ENCODE measurements around the gene SLC1A2.

The SLC1A2 gene

DNA sequence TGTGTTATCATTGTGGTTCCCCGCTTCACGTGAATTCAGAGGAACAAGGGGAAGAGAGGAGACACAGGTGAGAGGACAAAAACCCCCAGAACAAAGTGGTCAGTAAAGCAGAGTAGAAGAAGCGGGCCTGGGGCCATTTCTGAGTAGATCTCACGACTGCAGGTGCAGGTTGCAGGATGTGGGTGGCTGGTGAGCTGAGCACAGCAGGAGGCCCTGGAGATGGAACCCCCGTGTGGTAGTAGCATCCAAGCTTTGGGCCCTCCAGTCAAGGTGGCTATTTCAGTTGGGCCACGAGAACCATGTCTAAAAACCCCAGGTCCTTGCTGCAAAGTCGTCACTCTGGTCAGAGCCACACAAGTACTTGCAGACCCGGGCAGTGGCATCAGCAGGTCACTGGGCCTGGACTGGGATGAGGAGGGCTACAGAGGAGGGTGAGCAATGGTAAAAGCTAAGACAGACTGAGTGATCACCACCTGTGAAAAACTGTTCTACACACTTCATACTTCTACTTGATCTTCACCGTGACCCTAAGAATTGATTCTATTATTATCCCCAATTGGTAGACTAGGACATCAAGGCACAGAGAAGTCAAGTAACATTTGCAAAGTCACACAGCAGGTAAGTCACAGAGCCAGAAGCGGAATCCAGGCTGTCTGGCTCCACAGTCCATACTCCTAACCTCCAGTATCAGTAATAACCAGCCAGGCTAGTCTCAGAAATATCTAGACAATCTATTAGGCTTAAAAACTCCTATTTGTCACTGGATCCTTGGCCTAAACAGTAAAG is 43.8 kb downstream of the SLC1A2 start:
- DNase-seq = no peak

DNA sequence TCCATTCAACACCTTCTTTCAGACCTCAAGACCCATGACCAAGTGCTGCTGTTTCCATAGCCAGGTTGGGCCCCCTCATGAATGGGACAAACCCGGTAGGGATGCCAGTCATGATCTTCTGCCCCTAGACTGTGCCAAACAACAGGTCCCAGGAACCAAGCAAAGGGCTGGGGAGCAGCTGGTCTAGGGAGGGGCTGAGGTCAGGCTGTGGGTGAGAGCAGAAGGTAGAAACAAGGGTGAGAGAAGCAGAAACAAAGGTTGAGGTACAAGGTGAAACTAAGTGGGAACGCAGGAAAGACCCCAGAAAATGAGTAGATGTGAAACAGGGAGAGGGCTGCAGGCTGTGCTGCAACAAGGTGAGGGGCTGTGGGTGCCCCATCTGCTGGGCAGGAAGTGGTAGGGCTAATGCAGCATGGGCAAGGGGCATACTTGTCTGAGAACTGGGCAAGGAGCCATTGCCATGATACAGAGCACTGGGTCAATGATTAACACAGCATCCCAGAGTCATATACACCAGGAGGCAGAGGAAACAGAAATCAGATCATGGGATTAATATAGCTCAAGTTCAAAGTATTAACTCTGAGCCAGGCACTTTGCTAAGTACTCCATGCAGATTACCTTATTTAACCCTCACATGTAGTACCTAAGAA is 45.9 kb downstream of the SLC1A2 start:
- DNase-seq = no peak

DNA sequence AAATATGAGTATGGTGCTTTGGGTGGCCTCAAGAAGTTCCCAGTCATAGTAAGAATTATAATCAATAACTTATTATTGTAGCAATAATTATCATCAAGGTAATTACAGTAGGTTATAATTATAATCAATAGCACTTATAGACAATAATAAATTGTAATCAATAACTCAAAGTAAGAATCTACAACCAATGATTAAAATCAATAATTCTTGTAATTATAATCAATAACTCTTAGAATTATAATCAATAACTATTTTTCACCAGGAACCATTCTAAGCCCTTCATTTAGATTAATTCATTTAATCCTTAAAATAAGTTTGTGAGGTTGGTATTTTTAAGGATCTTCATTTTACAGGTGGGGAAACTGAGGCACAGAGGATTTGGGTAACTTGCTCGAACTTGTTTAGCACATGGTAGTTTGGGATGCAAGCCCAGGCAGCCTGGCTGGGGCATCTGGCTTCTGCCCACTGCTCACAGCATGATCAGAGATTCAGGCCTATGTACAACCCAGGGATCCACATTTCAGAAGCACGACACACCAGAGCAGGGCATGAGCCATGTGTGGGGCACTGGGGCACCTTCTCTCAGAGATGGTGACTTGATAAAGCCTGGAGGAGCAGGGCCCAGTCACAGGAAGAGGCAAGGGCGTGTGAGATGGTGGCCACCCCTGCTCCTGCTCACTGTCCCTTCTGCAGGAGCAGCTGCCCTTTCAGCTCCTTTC is 46.6 kb downstream of the SLC1A2 start:
- no peak for DNase-seq

DNA sequence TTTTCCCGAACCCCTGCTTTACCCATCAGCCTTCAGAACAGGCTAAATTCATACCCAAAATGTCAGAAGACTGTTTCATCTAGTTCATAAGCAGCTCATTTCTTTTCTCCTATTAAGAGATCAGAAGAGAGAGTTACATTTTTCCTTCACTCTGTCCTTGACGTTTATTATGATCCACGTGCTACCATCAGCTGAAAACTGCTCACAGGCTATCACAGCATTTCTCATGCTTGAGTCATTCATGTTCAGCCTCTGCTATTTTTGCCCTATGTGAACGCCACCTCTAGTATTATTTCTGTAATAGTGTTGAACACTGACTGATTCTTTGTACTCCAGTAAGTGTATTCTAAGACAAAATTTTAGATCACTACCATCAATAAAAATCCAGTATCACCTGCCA is 51.9 kb downstream of the SLC1A2 start:
- no peak for DNase-seq

DNA sequence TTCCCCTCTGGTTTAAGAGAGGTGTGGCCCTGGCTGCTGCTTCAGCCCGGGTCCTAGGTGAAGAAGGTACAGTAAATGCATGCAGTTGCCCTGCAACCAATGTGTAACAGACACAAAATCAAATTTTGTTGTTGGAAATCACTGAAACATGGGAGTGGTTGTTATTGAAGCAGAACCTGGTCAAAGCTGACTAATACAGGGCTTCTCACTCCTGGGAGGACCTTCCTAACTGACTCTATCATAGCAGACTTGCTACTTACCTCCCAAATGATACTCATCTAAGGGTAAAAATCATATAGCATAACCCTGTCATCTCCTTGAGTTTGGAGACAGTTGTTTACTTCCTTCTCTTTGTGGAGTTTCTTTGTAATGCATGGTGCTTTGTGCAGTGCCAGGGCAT is 52.6 kb downstream of the SLC1A2 start:
- no peak for DNase-seq

DNA sequence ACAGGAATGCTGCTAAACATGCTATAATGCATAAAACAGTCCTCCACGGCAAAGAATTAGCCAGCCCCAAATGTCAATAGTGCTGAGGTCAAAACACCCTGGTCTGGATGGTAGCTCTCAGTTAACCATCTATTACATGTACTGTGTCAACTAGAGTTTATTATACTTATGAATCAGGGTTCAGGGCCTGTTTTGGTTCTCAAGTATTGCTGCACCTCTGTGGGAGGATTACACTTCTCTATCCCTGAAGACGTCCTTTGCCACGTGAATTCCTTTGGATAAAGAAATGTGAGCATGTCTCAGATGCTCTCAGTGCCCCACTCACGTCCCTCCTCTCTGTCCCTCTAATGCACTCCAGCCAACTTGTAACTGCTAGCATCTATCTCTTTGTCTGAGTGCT is 53.4 kb downstream of the SLC1A2 start:
- DNase-seq = no peak

DNA sequence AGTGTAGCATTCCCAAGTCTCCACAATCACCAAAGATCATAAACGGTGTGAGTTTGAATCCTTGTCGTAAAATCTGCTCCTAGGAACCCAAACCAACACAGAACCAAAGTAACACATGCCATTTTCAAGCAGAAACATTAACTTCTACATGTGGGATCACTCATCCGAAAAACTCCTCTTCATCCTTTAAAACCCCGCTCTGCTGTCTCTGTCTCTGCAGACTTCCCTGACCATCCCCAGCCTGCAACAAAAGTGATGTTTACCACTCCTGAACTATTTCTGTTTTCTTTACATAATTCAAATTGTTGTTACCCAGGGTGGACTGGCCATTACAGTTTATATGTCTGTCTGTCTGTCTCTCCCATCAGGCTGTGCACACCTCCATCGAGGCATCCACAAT is 54.0 kb downstream of the SLC1A2 start:
- DNase-seq = no peak

DNA sequence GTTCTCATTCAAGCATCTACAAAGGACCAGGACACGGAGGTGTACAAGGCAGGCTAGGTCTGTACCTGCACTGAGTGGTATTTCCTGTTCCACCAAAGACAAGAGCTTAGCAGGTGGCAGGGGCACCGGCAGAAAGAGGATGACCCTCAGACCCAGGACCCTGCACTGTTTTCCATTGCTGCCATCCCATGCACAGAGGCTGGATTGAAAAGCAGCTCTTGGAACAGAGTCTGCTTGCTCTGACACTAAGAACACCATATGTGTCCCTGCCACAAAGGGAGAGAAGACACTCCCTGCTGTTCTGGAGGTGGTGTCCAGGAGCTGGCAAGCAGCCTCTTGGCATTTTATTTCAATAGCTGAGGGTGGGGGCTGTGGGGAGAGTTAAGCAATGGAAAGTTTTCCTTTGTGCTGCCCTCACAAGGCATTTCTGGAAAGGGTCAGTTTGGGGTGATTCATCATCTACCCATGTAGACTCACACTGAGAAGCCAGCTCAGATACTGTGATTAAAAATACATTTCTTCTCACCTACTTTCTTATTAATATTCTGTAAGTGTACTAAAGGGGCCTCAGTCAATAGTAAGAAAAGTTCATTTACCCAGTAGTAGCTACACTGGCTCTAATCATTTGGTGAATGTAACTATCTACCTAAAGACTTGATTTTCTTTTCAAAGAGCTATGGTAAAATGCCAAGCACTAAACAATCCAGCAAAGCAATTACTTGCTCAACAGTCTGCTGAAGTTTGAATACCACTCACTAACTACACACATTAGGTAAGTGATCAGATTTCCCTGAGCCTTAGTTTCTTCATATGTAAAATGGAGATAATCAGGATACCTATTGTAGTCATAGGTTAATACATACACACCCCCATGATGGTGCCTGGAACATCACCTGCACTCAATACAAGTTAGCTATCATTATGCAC is 55.2 kb downstream of the SLC1A2 start:
- no peak for DNase-seq

DNA sequence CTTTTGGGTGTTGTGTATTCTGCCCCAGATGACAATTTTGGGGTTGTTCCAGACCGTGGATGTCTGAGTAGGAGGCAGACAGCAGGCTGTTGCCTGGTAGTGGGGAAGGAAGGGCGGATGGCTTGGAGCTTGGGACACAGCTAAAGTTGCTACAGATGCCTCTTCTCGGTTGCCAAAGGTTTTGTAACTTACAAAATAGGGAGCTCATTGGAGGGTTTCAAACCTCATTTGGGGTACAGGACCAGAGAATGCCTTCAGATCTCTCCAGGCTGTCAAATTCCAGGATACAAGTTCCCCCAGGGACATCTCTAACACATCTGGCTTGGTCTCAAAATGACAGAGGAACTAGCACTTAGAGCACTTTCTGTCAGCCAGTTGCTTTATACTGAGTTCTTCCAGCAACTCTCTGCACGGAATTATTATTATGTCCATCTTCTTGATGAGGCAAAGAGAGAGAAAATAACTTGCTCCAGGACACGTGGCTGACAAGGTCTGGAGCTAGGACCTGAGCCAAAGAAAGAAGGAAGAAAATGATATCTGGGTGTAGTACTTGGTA is 56.0 kb downstream of the SLC1A2 start:
- DNase-seq = no peak

DNA sequence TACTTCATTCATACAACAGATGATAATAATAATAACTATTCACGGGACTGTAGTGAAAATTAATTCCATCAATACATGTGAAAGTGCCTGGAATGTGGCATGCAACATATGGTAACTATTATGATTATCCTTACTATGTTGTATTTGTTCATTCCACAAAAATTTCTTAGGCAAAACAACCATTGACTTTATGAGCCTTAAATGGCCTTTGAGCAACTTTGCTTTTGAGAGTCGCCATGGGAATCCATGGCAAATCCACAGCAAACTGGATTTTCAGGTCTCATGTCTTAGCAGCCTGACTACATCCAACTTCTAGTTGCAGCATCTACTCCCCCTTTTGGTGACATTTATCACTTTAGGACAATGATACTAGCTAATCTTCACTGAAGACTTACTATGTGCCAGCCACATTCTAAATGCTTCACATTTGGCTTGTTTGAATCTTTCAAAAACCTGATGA is 56.8 kb downstream of the SLC1A2 start:
- no peak for DNase-seq

DNA sequence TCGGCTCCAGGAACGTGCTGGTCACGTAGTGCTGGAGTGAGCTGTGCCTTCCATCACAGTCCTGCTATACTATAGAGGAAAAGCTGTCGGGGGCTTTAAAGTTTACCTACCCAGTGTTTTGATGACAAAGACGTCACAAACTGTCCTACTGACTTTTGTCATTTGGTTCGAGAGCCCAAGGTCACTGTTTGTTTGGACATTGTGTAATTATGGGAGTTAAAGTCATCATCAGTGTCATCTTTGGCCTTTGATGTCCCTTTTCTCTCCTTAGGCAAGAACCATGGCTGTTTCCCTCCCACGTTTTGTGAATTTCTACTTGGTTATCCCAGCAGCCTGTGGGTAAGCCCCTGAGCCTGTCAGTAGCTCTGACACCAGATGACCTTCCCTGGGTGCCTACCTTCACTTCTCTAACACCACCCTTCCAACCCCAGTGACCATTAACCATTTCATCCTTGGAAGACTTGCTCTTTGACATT is 59.3 kb downstream of the SLC1A2 start:
- DNase-seq = no peak

DNA sequence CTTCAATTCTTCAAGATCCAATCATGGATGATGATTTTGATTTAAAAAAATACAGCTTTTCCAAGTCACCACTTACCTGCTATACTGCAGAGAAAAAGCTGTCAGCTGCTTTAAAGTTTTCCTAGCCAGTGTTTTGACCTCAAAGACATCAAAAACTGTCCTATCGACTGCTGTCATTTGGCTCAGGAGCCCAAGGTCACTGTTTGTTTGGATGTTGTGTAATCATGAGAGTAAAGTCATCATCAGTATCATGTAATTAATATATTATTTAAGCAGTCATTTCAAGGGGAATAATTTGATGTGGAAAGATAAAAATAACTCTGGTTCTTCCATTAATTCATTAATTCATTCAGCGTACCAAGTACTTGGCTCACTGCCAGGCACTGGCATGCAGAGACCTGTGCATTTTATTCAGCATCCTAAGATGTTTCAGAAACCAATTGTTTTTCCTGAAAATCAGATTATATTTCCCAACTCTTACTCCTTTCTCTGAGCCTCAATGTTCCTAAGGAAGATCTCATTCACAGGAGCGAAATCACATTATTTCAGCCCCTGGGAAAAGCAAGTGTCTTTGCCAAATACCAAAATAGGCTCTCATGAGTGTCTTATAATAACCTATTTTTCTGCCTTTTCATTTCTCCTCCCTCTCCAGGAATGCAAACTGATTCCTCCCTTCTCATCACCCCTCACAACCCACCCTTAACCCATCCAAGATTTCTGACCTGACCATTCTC is 59.9 kb downstream of the SLC1A2 start:
- no peak for DNase-seq

DNA sequence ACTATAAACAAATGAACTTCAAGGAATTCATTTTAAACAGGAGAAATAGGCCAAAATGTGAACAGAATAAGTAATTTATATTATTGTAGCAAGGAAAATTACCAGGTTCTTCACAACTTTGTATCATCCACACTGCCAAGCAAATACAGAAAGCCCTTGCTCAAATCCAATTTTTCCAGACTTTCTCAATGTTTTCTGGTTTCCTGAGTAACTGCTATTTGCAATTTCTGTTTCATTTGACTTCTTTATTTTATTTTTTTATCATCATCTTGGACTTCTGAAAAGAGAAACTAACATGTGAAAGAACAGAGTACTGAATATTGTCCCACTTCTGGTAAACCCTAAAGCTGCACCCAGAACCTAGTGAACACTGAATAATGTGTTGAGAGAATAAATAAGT is 61.0 kb downstream of the SLC1A2 start:
- no peak for DNase-seq

DNA sequence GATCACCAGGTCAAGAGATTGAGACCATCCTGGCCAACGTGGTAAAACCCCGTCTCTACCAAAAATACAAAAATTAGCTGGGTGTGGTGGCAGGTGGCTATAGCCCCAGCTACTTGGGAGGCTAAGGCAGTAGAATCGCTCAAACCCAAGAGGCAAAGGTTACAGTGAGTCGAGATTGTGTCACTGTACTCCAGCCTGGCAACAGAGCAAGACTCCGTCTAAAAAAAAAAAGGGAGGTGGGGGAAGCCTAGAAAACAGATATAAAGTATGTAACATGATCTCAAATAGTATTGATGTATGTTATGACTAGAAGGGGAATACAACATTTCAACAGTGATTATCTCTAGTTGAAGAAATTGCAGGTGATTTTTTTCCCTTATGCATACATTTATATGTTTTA is 61.4 kb downstream of the SLC1A2 start:
- no peak for DNase-seq

DNA sequence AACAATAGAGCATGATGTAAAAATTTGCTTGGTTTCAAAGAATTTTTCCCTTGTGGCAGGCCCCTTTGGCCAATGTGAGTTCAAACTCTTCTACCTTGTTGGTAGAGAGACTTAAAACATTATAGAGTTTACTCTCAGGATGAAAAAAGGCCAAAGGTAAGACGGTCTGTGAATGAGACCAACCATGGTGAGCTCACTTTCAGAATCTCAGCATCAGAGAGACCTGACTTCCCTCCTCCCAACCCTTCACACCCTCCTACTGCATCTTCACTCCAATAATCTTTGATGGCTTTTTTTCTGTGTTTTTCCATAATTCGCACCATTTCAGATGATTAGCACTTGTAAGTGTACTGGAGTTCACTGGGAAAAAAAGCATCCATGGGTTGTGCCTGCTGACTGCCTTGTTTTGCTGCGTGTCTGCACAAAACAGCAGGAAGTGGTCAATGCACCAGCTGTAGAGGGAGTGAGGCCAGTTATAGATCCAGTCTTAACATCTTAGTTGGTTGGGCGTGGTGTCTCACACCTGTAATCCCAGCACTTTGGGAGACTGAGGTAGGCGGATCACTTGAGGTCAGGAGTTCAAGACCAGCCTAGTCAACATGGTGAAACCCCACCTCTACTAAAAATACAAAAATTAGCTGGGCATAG is 64.1 kb downstream of the SLC1A2 start:
- DNase-seq = no peak

DNA sequence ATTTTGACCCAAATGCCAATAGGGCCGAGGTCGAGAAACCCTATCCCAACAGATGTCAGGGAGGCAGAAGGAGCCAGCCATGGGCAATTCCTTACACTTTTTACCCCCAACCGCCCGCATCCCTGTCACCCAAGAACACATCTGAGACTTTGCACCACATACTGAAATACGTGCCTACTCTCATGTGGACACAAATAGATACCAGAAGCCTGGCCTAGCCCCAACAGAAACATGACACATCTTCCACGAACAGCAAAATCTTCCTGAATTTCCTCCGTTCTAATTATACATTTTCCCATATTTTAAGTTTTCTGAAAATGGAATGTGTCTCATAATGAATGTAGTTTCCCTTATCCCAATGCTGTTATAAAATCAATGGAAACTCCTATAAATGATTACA is 64.7 kb downstream of the SLC1A2 start:
- no peak for DNase-seq

DNA sequence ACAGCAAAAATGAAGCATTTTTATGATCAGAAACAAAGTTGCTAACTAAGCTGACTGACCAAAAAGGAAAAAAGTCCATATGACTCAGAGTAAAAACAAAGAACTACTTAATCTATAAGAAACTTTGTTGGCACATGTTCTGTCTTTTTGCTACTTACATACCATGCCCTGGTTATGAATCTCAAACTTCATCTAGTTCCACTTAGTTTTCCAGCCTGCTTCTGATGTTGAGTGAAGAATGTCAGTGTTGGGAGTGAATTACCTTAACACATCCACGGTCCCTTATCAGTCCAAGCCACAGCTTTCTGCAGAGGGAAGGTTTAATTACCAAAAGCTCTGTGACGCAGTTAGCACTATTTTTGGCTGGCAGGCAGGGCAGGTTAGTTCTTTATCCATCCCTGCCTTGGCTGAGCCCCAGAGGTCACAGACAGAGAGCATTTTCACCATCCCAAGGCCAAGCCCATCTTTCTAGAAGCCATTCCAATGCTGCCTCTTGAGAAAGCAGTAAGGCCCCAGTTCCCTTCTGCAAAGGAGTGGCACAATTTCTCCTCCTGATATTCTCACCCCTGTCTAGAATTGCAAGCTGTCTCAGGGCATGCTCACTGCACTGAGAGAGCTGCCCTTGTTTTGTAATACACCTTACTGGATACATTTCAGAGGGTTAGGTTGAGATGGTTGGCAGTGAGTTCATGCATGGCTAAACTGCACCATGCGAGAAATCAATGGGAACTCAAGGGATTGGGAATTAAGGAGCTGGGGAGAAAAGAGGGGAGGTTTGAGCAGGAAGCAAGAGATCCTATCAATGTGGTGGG is 67.1 kb downstream of the SLC1A2 start:
- no peak for DNase-seq

DNA sequence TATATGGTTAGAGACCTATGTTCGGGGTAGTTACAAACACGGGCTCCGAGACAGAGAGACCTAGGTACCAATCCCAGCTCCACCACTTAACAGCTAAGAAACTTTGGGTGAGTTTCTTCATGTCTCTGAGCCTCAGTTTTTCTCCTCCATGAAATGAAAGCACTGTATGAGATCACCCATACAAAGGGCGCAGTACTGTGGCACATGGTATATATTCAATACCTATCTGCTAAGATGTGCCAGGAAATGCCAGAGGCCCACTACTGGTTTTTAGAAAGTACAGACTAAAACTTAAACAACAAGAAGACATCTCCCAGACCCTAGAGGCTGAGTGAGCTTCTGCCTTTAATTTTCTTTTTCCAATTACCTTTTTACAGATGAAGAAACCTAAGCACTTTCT is 69.5 kb downstream of the SLC1A2 start:
- DNase-seq = no peak

DNA sequence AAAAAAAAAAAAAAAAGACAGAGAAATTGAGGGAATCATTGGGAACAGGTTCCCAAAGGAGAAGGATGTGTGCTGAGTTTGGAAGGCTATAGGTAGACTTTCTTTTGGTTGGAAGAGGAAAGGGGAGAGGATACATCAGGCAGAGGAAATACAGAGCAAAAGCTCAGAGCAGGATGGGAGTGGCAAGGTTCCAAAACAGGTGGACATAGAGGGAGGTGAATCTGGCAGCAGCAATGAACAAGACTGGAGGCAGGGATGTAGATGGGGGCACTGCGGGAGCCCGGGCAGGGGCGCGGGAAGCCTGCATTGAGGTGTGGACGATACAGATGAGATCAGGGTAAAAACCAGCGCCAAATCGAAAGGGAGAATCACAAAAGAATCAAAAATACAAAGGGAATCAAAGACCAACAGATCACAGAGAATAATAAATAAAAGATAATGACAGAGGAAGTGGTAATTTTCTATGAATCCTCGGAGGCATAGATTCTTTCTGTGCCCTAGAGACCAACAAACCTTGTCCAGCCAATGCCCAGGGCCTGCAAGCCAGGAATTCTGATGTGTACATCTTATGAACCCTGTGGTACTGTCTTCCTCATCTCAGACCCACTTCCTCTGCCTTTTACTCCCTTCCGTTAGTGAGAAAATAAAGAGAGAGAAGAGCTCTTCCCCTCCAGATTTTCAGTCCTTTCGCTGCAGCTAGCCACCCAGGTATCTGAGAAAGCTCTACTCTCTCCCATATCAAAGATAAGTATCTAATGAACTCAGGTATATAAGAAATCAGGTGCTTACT is 70.3 kb downstream of the SLC1A2 start:
- no peak for DNase-seq
